UCSD-AML1 (cell line): Measurements from ENCODE around the gene PRDM15.

Experiments
- DNase-seq: peaks from one replicate; lab custom pipeline; 2025; ENCODE audit not compliant: unreplicated experiment; lab: John Stamatoyannopoulos, UW

PRDM15 gene

DNA sequence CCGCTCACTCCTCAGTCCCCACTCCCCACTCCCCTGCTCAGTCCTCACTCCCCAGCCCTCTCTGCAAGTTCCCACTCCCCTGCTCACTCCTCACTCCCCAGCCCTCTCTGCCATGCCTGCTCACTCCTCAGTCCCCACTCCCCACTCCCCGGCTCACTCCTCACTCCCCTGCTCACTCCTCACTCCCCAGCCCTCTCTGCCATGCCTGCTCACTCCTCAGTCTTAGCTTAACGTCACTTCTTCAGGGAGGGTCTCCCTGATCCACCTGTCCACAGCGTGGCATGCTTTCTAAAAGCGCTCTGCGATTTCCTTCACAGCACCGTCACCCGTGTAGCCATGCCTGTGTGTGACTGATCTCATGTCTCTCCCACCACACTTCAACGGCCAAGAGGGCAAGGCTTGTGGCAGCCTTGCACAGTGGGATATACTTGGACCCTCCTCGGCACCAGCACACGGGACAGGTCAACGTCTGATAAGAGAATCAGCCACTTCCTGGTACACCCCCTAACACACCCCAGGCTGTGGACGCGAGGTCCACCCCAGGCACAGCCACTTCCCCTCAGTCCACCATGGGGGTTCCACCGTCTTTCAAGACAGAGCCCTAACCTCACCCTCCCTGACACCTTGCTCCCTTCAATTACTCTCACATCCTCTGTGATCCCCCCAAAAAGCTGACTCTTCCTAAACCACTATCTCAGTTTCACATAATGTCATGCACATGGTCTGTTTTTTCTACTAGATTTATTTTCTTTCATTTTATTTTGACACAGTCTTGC lies 14.0 kb downstream of the PRDM15 start:
- DNase-seq, result no peak

DNA sequence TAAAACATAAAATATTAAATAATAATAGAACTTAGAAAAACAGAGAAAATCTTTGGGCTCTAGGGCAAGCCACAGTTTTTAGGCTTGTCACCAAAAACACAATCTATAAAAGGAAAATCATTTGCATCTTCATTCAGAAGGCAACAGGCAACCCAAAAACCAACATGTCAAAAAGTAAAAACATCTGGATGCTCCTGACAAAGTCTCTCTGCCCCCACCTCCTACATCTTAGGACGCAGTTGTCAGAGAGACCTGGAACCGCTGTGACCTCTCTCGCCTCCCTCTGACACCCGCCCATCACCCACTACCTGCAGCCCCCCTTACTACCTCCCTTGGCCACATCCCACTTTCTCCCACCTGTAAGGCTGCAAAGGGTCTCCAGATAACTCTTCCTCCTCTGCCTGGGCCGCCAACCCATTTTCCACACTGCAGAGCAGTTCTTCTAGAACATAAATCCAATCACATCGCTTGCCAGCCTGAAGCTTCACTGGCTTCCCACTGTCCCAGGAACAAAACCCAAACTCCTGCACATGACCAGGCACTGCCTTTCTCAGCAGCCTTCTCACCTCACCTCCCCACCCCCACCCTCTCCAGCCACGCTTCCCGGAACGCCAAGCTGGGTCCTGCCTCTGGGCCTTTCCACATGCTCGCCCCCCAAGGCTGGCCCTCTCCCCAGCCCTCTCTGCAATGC lies 14.7 kb downstream of the PRDM15 start:
- no peak for DNase-seq

DNA sequence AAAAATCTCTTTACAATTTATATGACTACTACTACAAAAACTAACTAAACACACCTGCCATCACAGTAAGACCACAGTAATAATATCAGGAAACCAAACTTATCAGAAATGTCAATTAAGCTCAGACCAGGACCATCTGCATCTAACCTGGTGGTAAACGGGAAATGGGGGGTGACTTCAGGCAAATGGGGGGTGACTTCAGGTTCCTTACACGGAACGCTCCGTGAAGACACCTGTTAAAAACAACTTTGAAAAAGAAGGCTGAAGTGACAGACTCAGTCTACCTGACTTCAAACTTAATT lies 15.8 kb downstream of the PRDM15 start:
- no peak for DNase-seq

DNA sequence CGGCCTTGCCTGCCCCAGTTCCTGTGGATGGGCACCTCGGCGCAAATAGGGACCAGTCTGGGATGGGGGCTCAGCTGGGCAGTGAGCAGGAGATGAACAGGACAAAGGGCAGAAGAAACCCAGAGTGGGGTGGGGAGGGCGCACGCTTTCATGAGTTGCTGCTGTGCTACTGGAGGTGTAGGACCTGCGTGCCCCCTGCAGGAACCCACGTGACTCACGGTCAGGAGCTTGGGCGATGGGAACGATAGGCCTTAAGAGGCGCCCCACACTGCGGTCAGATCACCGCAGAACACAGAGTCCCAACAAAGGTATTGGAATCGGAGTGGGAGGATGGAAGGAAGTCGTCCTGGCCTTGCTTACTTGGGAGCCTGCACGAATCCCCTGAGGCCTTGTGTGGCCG lies 17.2 kb downstream of the PRDM15 start:
- no peak for DNase-seq

DNA sequence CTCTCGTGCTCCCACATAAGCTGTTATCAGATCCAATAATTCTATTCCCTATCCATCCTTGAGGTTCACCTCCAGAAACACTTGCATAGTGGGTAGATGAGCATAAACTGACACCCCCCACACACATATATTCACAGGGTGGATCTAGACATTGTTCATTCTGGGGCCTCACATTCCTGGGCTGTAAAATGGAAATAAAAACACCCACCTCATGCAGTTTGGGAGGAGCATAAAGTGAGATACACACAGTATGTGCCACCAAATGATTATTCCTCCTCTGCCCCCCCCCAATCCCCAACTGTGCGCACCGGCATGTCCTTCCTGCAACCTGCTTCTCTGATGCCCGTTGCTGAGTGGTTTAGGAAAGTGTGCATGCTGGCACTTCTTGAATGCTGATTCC lies 17.9 kb downstream of the PRDM15 start:
- DNase-seq, result no peak

DNA sequence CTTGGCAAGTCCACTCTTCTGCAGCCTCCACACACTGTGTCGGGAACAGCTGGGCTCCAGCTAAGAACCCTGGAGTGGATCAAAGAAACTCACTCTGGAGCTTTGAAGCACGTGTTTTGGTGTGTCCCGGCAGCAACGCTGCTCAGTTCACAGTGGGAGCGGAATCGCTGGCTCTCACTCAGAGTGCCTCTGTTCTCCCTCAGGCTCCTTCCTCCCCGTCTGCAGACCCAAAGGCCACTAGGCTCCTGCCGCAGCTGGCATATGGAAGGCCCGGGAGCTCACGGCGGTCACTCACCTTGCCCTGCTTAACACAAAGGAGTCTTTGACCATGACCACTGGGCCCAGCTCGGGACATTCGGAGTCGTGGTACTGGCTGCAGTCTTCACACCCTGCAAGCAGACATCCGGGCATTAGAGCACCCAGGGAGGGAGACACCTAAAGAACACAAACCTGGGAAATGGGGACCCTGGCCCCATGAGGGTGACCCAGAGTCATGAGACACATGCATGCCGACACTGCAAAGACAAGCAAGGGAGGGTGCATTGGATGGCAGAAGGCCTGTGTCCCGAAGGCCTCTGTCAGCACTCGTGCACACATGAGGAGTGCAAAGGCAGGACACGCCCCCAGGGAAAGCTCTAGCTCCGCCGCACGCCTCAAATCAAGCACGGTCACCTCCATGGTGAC lies 19.7 kb downstream of the PRDM15 start:
- DNase-seq, result no peak

DNA sequence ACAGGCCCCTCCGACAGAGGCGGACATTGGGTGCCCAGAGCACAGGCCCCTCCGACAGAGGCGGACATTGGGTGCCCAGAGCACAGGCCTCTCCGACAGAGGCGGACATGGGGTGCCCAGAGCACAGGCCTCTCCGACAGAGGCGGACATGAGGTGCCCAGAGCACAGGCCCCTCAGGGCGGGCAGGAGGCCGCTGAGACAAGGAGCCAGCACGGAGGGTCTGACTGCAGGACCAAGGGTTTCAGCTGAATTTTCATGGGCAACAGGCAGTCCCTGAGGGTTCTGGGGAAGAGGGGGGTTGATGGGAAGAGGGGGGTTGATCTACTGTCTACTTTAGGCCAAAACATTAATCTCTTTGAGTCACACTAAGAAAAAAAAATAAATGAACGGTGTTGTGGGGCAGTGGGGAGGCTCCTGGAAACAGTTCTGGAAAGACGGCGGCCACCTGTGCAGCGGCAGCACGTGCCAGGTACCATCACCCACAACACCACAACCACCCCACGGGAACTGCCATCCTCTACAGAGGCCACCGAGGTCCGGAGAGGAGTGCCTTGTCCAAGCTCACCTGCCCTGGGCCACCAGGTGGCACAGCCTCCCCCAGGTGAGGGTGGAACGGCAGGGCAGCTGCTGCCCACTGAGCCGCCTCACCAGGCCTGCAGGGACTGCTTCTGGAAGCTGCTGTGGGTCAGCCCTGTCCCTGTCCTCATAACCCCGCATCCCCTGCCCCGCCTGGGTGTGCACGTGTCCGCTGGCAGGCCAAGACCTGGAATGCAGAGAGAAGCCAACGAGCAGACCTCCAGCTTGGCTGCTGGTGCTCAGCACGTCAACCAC lies 20.5 kb downstream of the PRDM15 start:
- no peak for DNase-seq

DNA sequence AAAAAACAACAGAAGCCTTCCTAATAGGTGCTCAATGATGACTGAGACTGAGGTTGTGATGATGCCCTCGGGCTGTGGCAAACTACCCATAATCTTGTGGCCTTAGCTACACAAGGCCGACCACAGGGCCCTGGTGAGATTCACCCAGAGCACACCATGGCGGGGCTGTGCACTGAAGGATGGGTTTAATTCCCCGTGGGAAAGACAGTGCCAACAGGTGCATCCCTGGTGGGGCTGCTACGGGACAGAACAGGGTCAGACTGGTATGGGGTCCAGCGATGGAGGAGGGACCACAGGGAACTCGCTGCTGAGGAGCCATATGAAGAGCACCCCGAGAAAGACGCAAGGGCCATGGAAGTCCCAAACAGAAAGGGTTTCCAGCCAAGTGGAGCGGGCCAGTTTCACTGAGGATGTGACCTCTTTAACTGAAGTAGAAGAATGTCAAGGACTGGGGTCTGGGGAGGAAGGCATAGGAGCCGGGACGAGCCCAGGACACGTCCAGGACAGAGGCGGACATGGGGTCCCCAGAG lies 21.3 kb downstream of the PRDM15 start:
- DNase-seq, result no peak

DNA sequence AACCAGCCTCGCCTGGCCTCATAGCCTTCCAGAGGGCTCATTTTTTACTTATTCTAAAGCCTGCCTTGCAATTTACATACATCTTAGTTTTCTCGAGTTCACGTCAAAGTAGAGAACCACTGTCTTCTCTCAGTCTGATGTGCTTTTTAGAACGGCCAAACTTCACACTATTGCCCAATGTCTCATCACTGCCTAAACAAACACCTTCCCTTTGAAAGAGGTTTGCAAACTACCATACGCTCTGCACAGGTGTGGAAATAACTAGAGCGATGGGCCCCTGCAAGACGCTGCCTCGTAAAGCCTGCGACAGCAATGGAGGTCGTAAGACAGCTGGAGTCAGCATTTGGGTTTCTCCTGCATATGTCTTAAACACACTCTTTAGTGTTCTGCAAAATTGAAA lies 22.6 kb downstream of the PRDM15 start:
- DNase-seq, result no peak

DNA sequence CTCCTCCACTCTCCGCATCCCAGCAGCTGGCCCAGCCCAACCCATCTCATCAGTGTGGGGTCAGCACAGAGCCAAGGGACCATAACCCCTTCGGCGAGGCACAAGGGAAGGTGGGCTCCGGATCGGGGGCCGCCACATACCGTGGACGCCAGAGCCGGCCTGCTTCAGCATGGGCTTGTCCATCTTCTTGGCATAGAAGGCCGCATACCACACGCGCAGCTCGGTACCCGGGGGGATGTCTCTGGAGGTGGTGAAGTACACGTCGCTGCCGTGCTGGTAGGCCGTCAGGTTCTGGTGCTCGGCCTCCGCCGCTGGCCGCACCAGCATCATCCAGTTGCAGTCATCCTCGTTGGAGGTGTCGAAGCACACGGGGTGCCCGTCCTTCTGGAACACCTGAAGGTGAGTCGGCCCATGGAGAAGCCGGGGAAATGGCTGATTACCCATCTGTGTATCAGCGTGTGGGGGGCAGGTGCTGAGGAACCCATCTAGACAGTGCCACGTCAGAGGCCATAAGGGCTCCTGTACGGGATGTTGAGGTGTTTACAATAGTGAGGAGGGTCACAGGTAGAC lies 24.6 kb downstream of the PRDM15 start:
- DNase-seq, result no peak

DNA sequence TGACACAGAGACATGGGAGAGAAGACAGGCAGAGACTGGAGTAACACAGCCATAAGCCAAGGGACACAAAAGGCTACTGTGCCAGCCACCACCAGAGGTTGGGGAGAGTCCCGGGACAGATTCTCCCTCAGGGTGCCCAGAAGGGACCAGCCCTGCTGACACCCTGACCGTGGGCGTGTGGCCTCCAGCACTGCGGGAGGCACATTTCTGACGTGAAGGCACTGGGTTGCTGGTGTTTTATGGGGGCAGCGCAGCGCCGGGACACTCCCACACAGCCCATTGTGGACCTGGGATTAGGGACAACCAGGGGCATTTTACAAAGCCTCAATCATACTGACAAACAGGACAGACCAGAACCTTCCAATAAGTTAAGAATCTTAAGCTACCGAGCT lies 26.2 kb downstream of the PRDM15 start:
- no peak for DNase-seq

DNA sequence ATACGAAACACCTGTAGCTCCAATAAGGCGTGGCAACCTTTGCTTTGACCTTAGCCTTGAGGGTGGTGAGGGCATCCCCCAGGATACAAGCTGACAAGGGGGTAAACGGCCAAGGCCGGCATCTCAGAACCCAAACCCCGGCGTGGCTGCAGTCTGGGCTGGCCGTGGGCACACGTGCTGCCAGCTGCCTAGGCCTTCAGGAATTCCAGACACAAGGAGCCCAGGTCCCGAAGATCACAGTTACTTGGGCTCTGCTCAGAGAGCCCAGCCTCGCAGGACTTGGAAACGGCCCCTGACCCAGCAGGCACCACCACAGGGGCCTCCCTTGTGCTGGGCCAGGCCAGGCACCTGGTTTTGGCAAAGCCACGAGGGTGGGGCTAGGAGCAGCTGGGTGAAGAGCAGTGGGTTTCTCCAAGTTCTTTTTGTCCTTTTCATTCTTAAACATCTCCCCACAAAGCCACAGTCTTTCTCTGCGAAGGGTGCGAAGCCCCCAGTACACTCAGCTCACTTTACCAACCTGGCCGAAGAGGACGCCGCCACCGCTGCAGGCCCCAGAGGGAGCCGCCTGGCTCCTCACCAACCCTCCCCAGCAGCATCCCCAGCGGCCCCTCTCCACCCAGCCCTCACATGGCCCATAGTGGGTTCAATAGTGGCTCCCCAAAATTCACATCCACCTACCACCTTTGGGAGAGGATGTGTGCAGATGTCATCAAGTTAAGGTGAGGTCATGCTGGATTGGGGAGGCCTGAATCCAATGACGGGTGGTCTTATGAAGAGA lies 26.8 kb downstream of the PRDM15 start:
- no peak for DNase-seq

DNA sequence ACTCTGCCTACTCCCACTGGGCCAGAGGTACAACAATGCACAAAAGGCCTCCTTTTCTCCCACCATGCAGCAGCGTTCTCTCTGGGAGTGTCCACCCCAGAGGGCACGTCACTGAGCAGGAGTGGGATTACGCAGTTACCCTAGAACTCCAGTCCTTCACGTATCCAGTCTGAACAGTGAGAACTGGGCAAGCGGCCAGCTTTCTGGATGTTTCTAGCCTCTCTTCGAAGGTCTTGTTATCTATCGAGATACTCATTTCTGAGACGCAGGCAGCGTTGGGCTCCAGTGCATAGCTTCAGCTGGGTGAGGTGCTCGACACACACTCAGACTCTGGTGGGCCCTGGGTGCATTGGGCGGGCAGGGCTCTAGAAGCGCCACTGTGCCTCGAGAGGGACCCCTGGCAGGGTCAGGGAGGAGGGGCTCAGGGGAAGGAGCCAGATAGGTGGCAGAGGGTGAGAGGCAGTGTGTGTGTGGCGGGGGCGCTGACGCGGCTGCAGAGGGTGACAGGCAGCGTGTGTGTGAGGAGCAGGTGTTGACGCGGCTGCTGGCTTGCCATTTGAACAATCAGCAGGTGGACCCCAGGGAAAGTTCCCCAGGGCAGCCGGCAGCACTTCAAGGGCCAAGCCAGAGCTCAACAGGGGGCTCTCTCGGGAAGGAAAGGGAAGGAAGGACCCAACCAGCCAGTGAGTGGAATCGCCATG lies 27.9 kb downstream of the PRDM15 start:
- DNase-seq, result no peak

DNA sequence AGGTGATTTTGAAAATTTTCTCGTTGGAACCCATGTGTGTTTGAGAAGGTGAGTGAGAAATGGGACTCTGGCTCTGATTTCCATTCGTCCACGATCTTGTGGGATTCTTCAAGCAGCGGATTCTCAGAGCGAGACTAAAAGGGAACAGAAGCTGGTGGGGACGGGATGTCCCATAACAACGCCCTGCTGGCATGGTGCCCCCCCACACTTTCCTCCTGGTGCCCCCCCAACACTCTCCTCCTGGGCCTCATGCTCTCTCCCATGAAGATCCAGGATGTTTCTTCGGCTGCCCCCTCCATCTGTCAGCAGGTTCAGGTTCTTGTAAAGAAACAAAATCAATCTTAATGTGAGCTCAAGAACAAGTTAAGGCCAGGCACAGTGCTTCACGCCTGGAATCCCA lies 29.1 kb downstream of the PRDM15 start:
- DNase-seq, result no peak

DNA sequence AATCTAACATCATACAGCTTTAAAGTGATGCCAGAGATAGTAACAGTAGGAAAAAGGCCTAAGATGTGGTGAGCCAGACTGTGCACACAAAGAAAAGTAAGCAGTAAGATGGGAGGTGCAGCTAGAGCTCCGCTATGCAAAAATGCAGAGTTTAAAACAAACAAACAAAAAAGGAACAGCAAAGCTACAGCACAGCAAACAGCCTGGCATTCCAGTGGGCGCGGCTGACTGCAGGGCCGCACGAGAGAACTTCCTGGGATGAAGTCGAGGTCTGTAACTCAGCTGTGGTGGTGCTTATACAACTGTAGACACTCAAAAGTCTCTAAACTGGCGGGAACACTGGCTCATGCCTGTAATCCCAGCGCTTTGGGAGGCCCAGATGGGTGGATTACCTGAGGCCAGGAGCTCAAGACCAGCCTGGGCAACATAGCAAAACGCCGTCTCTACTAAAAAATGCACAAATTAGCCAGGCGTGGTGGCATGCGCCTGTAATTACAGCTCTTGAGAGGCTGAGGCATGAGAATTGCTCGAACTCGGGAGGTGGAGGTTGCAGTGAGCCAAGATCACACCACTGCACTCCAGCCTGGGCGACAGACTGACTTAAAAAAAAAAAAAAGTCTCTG lies 30.1 kb downstream of the PRDM15 start:
- DNase-seq, result no peak

DNA sequence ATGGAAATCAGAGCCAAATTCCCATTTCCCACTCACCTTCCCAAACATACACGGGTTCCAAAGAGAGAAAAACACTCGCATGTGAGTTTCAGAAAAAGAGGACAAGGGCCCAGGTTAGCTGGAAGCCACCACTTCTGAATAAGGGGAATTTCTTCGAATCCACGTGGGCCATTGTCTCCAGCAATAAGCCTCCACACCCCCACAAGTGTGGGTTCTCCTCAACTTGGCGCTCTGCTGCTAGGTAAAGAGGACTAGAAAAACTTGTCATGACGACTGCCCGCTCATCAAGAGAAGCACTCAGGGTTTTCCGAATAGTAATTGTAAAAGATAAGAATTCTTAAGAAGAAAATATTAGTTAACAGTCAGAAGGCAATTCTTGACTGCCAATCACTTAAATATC lies 30.6 kb downstream of the PRDM15 start:
- DNase-seq, result no peak

DNA sequence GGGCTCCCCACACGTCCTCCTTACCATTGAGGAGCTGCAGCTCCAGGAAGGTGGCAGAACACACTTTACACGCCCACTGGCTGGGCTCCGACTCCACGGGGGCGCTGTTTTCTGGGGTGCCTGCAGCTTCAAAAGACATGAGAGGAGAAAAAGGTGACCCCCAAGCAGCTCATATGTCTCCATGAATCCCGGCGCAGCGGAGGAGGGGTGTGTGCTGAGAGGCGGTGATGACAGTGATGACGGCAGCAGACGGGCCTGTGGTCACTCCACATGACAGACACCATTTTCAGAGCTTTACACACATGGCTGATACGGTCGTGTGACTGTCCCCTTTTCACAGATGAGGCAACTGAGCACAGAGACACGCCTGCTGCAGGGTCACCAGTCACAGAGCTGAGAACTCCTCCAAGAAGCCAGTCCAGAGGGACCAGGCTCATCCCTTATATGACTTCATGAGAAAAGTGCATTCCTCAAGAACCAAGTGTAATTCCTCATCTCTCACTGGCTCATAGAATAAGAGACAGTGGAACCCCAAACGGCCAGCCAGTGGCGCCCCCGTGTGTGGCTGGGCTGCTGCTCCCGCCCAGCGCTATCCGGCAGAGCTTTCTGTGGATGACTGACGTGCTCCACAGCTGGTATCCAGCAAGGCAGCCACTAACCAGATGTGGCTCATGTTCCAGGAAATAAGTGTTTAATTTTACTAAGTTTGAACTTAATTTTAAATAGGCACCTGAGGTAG lies 31.9 kb downstream of the PRDM15 start:
- DNase-seq, result no peak

DNA sequence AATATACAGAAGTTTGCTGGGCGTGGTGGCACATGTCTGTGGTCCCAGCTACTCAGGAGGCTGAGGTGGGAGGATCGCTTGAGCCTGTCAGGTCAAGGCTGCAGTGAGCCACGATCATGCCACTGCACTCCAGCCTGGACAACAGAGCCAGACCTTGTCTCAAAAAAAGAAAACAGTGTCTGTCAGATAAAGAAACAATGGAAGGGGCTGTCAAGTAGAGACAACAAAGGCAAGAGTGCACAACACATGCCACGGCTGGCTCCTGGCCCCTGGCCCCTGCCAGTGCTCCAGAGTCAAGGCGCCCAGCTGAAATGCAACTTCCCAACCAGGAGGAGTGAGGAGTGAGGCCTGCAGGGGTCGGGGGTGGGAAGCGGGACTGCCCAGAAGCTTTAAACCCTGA lies 32.6 kb downstream of the PRDM15 start:
- DNase-seq, result no peak

DNA sequence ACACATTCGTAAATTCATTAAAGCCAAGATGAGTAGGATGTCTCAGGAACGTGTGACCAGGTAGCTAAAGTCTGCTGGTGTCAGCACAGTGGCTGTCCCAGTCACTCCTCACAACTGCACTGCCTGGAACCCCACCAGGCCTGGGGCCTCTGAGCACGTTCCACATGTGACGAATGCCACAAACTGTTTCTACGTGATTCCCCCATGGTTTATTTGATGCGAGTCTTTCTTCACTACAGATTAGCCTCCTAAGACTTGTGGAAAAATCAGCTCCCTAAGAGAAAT lies 33.2 kb downstream of the PRDM15 start:
- no peak for DNase-seq
